ENCODE data around the gene HOXB4.
A peak's percentile ranks its signal among the peaks of the same experiment; 100 is the strongest.

Gene HOXB4

GRCh38 chr17:48589060-48589830, 11.1 kb upstream of the HOXB4 start:
- DNase-seq, result no peak

DNA sequence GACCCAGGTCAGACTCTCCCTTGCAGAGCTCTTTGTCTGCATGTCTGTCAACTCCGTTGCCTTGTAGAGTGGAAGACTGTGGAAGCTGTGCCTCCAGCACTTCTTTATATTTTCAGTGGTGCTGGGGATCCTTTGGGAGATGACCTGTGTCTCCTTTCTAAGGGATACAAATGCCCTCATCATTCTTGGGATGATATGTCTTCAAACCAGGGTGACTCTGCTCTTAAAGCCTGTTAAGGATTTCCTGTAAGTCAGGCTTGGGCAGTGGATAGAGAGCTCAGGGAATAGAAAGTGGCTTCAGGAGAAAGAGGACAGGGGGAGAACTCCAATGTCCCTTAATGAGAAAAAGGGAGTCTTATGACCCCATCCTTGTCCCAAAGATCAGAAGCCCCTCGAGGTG, 10.4 kb upstream of the HOXB4 start:
- no peak for DNase-seq

GRCh38 chr17:48588074-48588415, 9.9 kb upstream of the HOXB4 start:
- DNase-seq, result no peak

GRCh38 chr17:48587276-48588073, 9.3 kb upstream of the HOXB4 start:
- DNase-seq, result peak in 1 of 2 donors; percentile 28

GRCh38 chr17:48586355-48587258, 8.5 kb upstream of the HOXB4 start:
- peak in 1 of 2 donors; percentile 15 for DNase-seq

- DNase-seq, result no peak
Measured at GRCh38 chr17:48584223-48584741, 6.1 kb upstream of the HOXB4 start.

GRCh38 chr17:48583708-48584222, 5.6 kb upstream of the HOXB4 start:
- DNase-seq, result no peak

- no peak for DNase-seq
Measured at GRCh38 chr17:48582750-48583069, 4.6 kb upstream of the HOXB4 start.

GRCh38 chr17:48579760-48580554, 1.8 kb upstream of the HOXB4 start:
- DNase-seq, result no peak

DNA sequence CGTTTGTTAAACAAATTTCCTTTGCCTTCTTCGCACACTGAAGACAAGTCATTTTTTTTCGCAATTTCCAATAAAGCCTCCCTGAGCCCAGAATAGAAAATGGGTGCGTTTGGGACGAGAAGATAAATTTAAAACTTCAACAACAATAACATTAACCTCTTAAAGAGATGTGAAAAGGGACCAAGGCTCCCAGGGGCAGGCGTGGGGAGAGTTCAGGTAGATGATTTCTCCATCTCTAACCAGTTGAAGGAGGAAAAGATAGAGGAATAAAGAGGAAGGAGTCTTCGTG, 1.3 kb upstream of the HOXB4 start:
- no peak for DNase-seq

DNA sequence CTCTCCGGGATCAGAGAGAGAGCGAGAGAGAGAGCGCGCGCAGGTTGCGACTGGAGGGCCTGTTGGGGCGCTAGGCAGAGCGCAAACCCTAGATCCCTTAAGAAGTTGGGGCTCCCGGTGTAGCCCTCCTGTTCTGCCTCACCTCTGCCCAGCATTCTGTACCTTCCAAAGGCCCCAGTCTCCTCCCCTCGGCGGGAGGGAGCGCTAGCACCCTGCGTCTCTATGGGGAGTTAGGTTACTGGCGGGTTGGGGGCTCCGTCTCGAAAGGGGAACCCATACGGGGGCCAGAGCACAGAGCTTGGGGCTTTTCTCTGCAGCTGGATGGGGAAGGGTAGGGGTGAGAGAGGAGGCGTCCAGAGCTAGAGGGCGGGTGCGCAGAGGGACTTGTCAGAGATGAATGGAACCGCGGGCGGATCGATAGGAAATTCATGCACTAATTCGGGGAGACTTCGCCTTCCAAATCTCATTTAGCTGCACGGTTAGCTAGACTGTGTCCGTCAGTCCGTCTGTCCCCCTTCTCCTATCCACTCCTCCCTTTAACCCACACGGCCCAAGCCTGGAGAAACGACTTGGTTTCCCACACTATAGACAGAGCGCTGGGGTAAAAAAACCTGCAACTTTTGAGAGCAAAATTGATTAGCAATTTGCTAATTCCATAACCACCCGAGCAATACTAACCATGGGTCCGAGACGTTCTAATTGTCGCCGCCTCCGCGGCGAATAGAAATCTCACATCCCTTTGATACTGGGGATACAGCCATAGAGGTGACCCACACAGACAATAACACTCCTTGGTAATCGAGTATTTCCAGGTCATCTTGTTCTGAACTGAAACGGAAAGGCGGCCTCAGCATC, 693 bp upstream of the HOXB4 start:
- no peak for DNase-seq

DNA sequence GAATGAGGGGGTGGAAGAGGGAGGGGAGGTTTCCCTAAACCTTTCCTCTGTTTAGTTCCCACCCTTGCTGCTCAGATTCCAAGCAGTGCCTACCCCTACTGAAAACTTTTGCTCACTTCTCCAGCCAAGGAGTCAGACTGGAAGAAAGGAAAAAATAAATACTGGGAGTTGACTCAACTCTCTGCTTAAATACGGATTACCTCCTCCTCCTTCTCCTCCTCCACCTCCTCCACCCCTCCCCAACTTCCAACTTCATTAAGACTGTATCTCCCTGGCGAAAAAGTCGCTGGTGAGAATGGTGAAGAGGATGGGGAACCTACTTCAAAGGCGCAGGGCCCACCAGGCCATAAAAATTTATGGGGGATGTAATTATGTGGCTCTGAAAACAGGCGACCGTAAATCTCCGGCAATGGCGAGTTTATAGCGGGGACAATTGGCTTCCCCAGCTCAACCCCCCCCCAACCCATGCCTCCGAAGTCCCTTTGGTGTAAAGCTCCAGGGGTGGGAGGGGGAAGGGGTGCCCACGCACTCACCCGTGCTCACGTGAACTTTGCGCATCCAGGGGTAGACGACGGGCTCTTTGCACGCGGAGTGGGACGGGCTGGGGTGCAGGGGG, 712 bp downstream of the HOXB4 start:
- DNase-seq, result no peak

- DNase-seq, result no peak
Measured at GRCh38 chr17:48576479-48577309, 1.5 kb downstream of the HOXB4 start.

DNA sequence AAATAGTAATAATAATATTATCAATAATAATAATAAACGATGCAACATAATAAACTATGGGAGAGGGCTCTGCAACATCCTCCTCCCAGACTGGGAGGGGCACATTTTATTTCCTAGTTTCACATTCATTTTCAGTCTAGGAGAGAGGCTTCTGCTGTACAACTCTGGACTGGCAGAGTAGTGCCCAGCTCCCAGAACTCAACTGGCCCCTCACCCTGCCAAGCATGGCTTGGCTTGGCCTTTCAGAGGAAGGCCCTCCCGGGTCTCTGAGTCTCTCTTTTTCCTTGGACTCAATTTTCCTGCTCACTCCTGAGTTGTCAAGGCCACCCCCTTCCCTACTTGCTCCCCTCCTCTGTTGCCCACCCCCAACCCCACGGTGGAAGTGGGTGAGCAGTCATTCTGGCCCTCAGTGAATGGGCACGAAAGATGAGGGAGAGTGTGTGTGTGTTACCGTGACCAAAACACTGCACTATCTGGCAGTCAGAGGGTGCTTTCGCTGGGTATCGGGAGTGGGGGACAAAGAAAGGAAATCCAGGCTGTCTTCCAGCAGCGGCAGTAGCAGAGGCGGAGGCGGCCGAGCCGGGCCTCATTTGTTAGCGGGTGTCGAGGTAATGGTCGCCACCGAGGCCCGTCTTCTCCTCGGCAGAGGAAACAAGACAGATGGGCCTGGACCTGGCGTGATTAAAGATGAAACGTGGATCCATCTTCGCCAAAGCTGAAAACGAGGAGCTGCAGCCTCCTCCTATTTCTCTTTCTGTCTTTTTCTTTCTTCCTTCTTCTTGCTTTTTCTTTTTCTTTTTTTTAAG, 2.3 kb downstream of the HOXB4 start:
- DNase-seq, result no peak

GRCh38 chr17:48575066-48575582, 3.0 kb downstream of the HOXB4 start:
- no peak for DNase-seq

- DNase-seq, result no peak
Measured at GRCh38 chr17:48574505-48575065, 3.6 kb downstream of the HOXB4 start.

DNA sequence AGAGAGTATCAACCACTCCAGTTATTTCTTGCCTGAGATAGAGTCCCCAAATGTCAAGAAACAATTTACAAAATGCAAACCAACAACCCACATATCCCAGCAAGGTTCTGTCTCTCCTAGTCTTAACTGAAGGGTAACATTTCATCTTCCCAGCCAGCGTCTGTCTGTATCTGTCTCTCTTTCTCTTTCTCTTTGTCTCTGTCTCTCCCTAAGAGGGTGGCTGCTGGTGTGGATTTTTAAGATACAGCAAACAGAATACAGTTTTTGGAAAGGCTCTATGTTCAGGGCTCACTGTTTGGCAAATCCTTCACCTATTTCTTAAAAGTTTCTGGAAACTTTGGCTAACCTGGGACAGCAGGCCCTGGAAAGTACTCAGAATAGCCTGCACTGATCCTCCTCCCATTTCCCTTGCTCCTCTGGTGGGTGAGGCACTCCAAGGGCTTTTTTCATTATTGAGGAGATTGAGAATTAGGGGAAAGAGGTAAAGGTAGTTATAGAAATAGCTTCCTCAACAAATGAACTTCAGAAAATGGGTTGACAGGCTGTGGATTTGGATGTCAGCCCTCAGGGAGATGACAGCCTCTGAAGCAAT, 6.2 kb downstream of the HOXB4 start:
- DNase-seq, result no peak
